Hepatocyte (in vitro differentiated cells): Measurements from ENCODE around the gene SYNGR3. TPM values are rescaled to one million over a fixed set of nuclear protein-coding genes. Genes with fewer than 3 reads are reported as not detected.

Source experiments
- DNase-seq: peaks from one replicate; pipeline ENCODE4 v3.0.0-alpha.2; 2016; ENCODE audit warnings: low spot score
- H2AFZ ChIP-seq: fragments of 200-600 bp; sonication (generic); 2 replicates; pipeline ENCODE4 v1.6.0; 2016; ENCODE audit warnings: antibody characterized with exemption, mild to moderate bottlenecking
- H3K27ac ChIP-seq: fragments of 200-600 bp; sonication (generic); 2 replicates; pipeline ENCODE4 v1.5.1; 2016; ENCODE audit warnings: mild to moderate bottlenecking
- H3K27me3 ChIP-seq: fragments of 200-600 bp; sonication (generic); 2 replicates; pipeline ENCODE4 v1.6.1; 2016
- H3K36me3 ChIP-seq: fragments of 200-600 bp; sonication (generic); replicated peaks from 2 replicates; pipeline ENCODE4 v1.5.1; 2016; ENCODE audit warnings: low read depth; ENCODE audit not compliant: insufficient read depth
- H3K4me1 ChIP-seq: fragments of 200-600 bp; sonication (generic); 2 replicates; pipeline ENCODE4 v1.5.1; 2016; ENCODE audit warnings: mild to moderate bottlenecking, moderate library complexity; ENCODE audit not compliant: insufficient read depth
- H3K4me2 ChIP-seq: fragments of 200-600 bp; sonication (generic); 2 replicates; pipeline ENCODE4 v1.6.0; 2016
- H3K4me3 ChIP-seq: fragments of 200-600 bp; sonication (generic); 2 replicates; pipeline ENCODE4 v1.5.1; 2016; ENCODE audit warnings: mild to moderate bottlenecking
- H3K79me2 ChIP-seq: fragments of 200-600 bp; sonication (generic); 2 replicates; pipeline ENCODE4 v1.6.0; 2017; ENCODE audit warnings: mild to moderate bottlenecking
- H3K9me2 ChIP-seq: fragments of 200-600 bp; sonication (generic); replicated peaks from 2 replicates; pipeline ENCODE4 v1.6.0; 2017; ENCODE audit warnings: mild to moderate bottlenecking; ENCODE audit not compliant: insufficient read depth
- H3K9me3 ChIP-seq: fragments of 200-600 bp; sonication (generic); 2 replicates; pipeline ENCODE4 v1.5.1; 2016; ENCODE audit warnings: low read depth, mild to moderate bottlenecking
- H4K20me1 ChIP-seq: fragments of 200-600 bp; sonication (generic); 2 replicates; pipeline ENCODE4 v1.6.0; 2016; ENCODE audit warnings: mild to moderate bottlenecking; ENCODE audit not compliant: insufficient read depth, poor library complexity, severe bottlenecking
- EZH2 ChIP-seq: fragments of 200-600 bp; sonication (generic); IDR thresholded peaks from 2 replicates; pipeline ENCODE4 v1.6.1; 2016; ENCODE audit warnings: antibody characterized with exemption, mild to moderate bottlenecking, borderline replicate concordance
- EZH2phosphoT487 ChIP-seq: fragments of 200-600 bp; sonication (generic); IDR thresholded peaks from one replicate; pipeline ENCODE4 v1.6.1; 2018; ENCODE audit warnings: antibody characterized with exemption, mild to moderate bottlenecking, low read depth, moderate library complexity; ENCODE audit not compliant: unreplicated experiment, severe bottlenecking
- WGBS: methylation state at CpG from one replicate; pipeline ENCODE4 v1.1.6; 2016; ENCODE audit warnings: low lambda C conversion rate; ENCODE audit errors: missing lambda C conversion rate; 5-methylcytosine and 5-hydroxymethylcytosine counted together
- polyA plus RNA-seq: library from polyadenylated mRNA; unstranded; fragments of >200 nt; fragmentation: Nextera tagmentation; extraction: Ambion mirVana; gene quantifications from 2 replicates; pipeline ENCODE4 v1.2.1, GENCODE V29; 2016
- total RNA-seq: library from RNA; depleted of rRNA; stranded (reverse); fragments of >200 nt; gene quantifications from 2 replicates; pipeline ENCODE4 v1.2.3, GENCODE V29; 2014
- TF ChIP-seq, protein P1 (sequence below): fragments of 200-600 bp; sonication (generic); IDR thresholded peaks from 2 replicates; pipeline ENCODE4 v1.5.1; 2016; ENCODE audit warnings: antibody characterized with exemption, mild to moderate bottlenecking; ENCODE audit not compliant: poor library complexity

The SYNGR3 gene
- total and polyA plus RNA-seq, 2 experiments from 2014 or later = 2.2 to 2.5 TPM

DNA sequence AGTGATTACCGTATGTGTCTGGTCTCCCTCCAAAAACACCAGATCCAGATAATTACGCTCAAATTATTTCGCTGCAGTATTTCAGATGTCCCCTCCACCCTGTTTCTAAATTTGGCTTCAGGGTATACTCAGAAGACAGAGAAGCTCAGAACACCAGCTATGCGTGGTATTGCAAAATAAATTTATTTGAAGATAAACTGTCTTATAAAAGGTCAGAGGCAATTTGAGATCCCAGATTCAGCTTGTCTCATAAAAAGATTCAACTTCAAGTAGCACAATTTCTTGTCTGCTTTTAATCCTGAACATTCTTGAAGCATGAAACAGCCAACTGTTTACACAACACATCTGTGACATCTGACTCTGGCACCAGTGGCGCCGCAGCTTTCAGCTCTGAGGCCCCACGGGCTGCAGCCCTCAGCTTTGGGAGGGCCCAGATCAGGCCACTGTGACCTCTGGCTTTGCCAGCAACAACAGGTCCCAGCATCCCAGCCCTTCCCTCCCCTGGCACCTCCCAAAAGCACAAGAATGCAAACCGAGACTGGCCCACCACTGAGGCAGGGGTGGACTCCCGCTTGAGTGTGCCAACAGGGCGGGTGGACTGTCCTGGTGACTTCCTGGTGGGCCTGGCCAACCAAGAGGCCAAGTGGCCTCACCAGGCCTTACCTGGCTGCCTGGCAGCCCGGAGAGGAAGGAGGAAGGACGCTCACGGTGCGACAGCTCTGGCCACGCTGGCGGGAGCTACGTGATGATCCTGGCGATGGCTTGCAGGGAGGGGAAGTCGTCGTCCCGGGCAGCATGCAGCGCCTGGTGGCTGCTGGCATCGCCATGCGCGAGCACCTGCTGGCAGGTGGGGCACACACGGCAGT lies 8.0 kb downstream of the SYNGR3 start:
- Histone ChIP-seq H3K9me2 (no peaks in the 10 kb centered on the region), H3K9me3 (no peaks in the 10 kb centered on the region), H2AFZ (no peak overlapping the region), H3K4me1 (peaks cover 10% of the 10 kb centered on the region), H3K36me3 (no peaks in the 10 kb centered on the region), H3K27ac (peak overlapping the region; percentile 67), H4K20me1 (peaks cover under 1% of the 10 kb centered on the region), H3K4me2 (no peak overlapping the region), H3K4me3 (no peak overlapping the region), H3K27me3 (no peaks in the 10 kb centered on the region), H3K79me2 (no peaks in the 10 kb centered on the region)
- DNase-seq = no peak
- WGBS = 86% methylated on average over 25 of the region's 26 CpGs
- TF ChIP-seq, protein P1, sequence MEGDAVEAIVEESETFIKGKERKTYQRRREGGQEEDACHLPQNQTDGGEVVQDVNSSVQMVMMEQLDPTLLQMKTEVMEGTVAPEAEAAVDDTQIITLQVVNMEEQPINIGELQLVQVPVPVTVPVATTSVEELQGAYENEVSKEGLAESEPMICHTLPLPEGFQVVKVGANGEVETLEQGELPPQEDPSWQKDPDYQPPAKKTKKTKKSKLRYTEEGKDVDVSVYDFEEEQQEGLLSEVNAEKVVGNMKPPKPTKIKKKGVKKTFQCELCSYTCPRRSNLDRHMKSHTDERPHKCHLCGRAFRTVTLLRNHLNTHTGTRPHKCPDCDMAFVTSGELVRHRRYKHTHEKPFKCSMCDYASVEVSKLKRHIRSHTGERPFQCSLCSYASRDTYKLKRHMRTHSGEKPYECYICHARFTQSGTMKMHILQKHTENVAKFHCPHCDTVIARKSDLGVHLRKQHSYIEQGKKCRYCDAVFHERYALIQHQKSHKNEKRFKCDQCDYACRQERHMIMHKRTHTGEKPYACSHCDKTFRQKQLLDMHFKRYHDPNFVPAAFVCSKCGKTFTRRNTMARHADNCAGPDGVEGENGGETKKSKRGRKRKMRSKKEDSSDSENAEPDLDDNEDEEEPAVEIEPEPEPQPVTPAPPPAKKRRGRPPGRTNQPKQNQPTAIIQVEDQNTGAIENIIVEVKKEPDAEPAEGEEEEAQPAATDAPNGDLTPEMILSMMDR = no peak
- TF ChIP-seq EZH2phosphoT487 (no peak), EZH2 (no peak)

DNA sequence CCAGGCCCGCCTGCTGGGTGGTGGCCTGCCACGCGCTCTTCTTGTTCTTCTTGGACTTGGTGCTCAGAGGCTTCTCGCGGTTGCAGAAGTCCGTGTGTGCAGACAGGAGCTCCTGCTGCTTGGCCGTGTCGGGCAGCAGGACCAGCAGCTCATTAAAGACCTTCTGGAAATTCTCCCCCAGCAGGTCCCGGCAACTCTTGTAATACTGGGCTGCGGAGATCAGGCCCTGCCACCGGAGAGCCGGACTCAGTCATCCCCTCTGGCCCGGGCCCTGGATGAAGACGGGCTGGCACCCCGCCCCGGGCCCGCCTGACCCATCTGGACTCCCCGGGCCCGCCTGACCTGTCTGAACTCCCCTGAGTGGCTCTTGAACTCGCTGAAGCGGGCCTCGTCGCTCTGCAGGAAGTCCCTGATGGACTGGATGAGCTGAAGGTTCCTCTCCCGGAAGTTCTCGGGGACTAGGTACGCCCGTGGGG lies 8.6 kb downstream of the SYNGR3 start:
- Histone ChIP-seq H3K9me2 (no peaks in the 10 kb centered on the region), H3K27me3 (no peaks in the 10 kb centered on the region), H3K27ac (peak overlapping the region; percentile 53), H3K4me3 (no peak overlapping the region), H3K9me3 (no peaks in the 10 kb centered on the region), H3K4me1 (peaks cover 10% of the 10 kb centered on the region), H3K36me3 (no peaks in the 10 kb centered on the region), H4K20me1 (peaks cover 7% of the 10 kb centered on the region), H2AFZ (no peak overlapping the region), H3K4me2 (no peak overlapping the region), H3K79me2 (peaks cover 4% of the 10 kb centered on the region)
- 94% methylated on average over 27 of the region's 27 CpGs for WGBS
- DNase-seq = no peak
- TF ChIP-seq EZH2phosphoT487 (no peak), EZH2 (no peak)
- TF ChIP-seq, protein P1 = no peak

DNA sequence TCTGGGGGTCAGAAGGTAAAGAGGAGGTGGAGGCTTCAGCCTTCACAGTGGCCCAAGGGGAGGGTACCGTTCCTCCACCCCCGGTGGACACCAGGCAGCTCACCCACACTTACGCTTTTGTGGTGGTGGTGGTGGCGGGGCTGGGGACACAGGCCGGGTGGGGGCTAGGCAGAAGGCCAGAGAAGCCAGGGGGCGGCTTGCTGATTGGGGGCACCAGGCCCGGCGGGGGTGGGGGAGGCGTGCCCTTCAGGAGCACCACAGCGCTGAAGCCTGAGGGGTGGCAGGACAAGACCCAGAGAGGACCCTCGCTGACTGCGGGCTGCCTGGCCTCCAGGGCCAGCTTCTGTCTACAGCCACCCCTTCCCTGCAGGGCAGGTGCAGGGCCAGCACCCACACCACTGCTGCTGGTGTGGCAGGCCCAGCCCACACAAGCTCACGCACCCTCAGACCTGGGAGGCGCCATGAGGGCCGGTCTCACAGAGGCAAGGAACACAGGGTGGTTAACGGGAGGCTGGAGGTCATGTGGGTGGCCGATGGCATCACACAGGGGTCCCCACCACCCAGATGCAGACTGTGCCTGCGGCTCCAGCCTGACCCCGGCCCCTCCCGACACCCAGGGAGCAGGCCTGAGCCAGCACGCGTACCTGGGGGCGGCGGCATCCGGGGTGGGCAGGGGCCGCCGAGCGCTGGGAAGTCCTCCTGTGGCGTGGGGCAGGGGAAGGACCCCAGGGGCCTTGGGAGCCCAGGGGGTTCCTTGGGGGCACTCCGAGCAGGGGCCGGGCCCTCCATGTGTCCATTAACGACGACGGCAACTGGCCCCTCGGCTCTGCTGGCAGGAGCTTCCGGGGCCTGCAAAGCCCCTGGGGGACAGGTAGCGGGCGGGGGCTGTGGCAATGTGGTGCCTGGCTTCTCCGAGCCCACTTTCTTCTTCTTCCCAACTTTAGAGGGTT lies 9.4 kb downstream of the SYNGR3 start:
- TF ChIP-seq, protein P1 = no peak
- no peak for TF ChIP-seq EZH2phosphoT487
- no peak for TF ChIP-seq EZH2
- H4K20me1 ChIP-seq = peaks cover 12% of the 10 kb centered on the region
- no peak overlapping the region for H3K4me3 ChIP-seq
- peaks cover 8% of the 10 kb centered on the region for H3K79me2 ChIP-seq
- no peak overlapping the region for H3K27ac ChIP-seq
- WGBS = 98% methylated on average over 31 of the region's 39 CpGs
- no peaks in the 10 kb centered on the region for H3K9me3 ChIP-seq
- no peaks in the 10 kb centered on the region for H3K36me3 ChIP-seq
- DNase-seq = no peak
- no peak overlapping the region for H3K4me2 ChIP-seq
- H3K27me3 ChIP-seq = no peaks in the 10 kb centered on the region
- no peak overlapping the region for H2AFZ ChIP-seq
- no peaks in the 10 kb centered on the region for H3K9me2 ChIP-seq
- H3K4me1 ChIP-seq = peaks cover 12% of the 10 kb centered on the region
